Stomach (tissue), 9 donors: ENCODE data around the gene GNB1L. TPM values are rescaled to one million over a fixed set of nuclear protein-coding genes. Genes with fewer than 3 reads are reported as not detected.

Source experiments
- DNase-seq, 2 donors: peaks; one replicate each; pipeline versions ENCODE4 v3.0.0 to v3.0.0-alpha.2; 2013 to 2019
- H3K27ac ChIP-seq, 5 donors: fragments of 200-600 bp in 4 of 5; sonication (generic) in 4 of 5; one replicate each; pipeline ENCODE4 v1.5.1; 2013 to 2019; ENCODE audit warnings: mild to moderate bottlenecking in 1 of 5, moderate library complexity in 1 of 5
- H3K27me3 ChIP-seq, 3 donors: fragments of 200-600 bp; sonication (generic); one replicate each; pipeline ENCODE4 v1.5.1; 2017 to 2019; ENCODE audit warnings: mixed run types in 1 of 3
- H3K36me3 ChIP-seq, 4 donors: fragments of 200-600 bp; sonication (generic); 1 replicate in 3 of 4; 2 replicates in 1 of 4; pipeline ENCODE4 v1.5.1; 2016 to 2019
- H3K4me1 ChIP-seq, 4 donors: fragments of 200-600 bp; sonication (generic); one replicate each; pipeline ENCODE4 v1.5.1; 2016 to 2019
- H3K4me3 ChIP-seq, 4 donors: fragments of 200-600 bp; sonication (generic) in 3 of 4; one replicate each; pipeline ENCODE4 v1.5.1; 2016 to 2019; ENCODE audit warnings: mild to moderate bottlenecking in 1 of 4
- H3K9me3 ChIP-seq, 4 donors: fragments of 200-600 bp; sonication (generic); one replicate each; pipeline ENCODE4 v1.5.1; 2016 to 2019
- CTCF ChIP-seq, 7 experiments: fragments of 450-650 bp in 4 of 7; fragments of 200-600 bp in 3 of 7; sonication (generic) in 3 of 7; IDR thresholded peaks; one replicate each; pipeline ENCODE4 v1.5.1; 2016 to 2019; ENCODE audit warnings: antibody characterized with exemption in 7 of 7, control low read depth in 2 of 7, mild to moderate bottlenecking in 1 of 7
- EP300 ChIP-seq: sonication (generic); formaldehyde crosslinking; IDR thresholded peaks from one replicate; pipeline ENCODE4 v1.6.1; 2017; ENCODE audit warnings: antibody characterized with exemption
- POLR2A ChIP-seq, 4 donors: fragments of 450-650 bp; IDR thresholded peaks; one replicate each; pipeline ENCODE4 v1.6.1; 2016; ENCODE audit warnings: antibody characterized with exemption in 4 of 4, control low read depth in 2 of 4, mild to moderate bottlenecking in 1 of 4, moderate library complexity in 1 of 4
- POLR2AphosphoS5 ChIP-seq, 3 donors: sonication (generic); formaldehyde crosslinking; IDR thresholded peaks; one replicate each; pipeline ENCODE4 v1.6.1; 2016; ENCODE audit warnings: antibody characterized with exemption in 3 of 3
- WGBS, 5 donors: extraction: QIAGEN DNeasy Blood & Tissue Kit in 3 of 5; methylation state at CpG; one replicate each; pipeline versions ENCODE4 v1.1.5 to v1.1.7; 2013 to 2018; 5-methylcytosine and 5-hydroxymethylcytosine counted together
- intact Hi-C: fragments of 100-400 bp; cut with DNase I; formaldehyde crosslinking; loops from one replicate; pipeline ENCODE4 v1.15.1; 2023; ENCODE audit warnings: low total_unique reads
- polyA plus RNA-seq, 3 donors: library from polyadenylated mRNA; stranded (reverse); fragments of 200-250 nt; gene quantifications; one replicate each; pipeline ENCODE4 v1.2.3, GENCODE V29; 2013
- total RNA-seq, 5 donors: library from RNA; depleted of rRNA; stranded (reverse); fragments of >200 nt; gene quantifications; one replicate each; pipeline versions ENCODE4 v1.1.0 to v1.2.3, GENCODE V29; 2014 to 2016
- donor health status: healthy with polysubstance abuse.
- donor health status: Bipolar disorder and iron deficiency.
- donor health status: healthy.

Gene GNB1L
- total and polyA plus RNA-seq, 8 donors: 0.29 to 6.8 (median 3.1) TPM; not detected in 1

GRCh38 chr22:19761725-19762567 lies 92.7 kb downstream of the GNB1L start:
- peaks cover 38 to 95% (median 93%) of the 10 kb centered on the region in 3 donors for H3K27me3 ChIP-seq
- peaks cover 24 to 57% (median 46%) of the 10 kb centered on the region in 4 donors for H3K4me1 ChIP-seq
- TF ChIP-seq CTCF (IDR thresholded peaks at IDR 0.05) (no peak), EP300 (no peak), POLR2A (IDR thresholded peaks at IDR 0.05) (no peak), POLR2AphosphoS5 (IDR thresholded peaks at IDR 0.05) (no peak)
- H3K36me3 ChIP-seq: no peaks in the 10 kb centered on the region
- WGBS, 5 donors: 62 to 78% (median 70%) methylated on average over 21 to 33 of the region's 33 CpGs
- no peak for DNase-seq
- intact Hi-C loops: no loop called here
- H3K4me3 ChIP-seq: peak overlapping the region in 1 of 4 donors; percentile 1
- H3K27ac ChIP-seq: no peak overlapping the region
- H3K9me3 ChIP-seq: no peaks in the 10 kb centered on the region

GRCh38 chr22:19760951-19761724 lies 93.5 kb downstream of the GNB1L start:
- Histone ChIP-seq H3K4me3 (peak overlapping the region; percentile 12 to 42 (median 31)), H3K4me1 (peaks cover 24 to 57% (median 46%) of the 10 kb centered on the region in 4 donors), H3K27me3 (peaks cover 34 to 95% (median 93%) of the 10 kb centered on the region in 3 donors), H3K36me3 (no peaks in the 10 kb centered on the region), H3K9me3 (no peaks in the 10 kb centered on the region), H3K27ac (no peak overlapping the region)
- 8 to 29% (median 9%) methylated on average over 13 to 117 of the region's 117 CpGs for WGBS, 5 donors
- intact Hi-C loops: no loop called here
- TF ChIP-seq POLR2AphosphoS5 (IDR thresholded peaks at IDR 0.05) (no peak), CTCF (IDR thresholded peaks at IDR 0.05) (no peak), EP300 (no peak), POLR2A (IDR thresholded peaks at IDR 0.05) (no peak)
- no peak for DNase-seq

GRCh38 chr22:19760058-19760950 lies 94.4 kb downstream of the GNB1L start, which contains the start of gene TBX1:
TBX1 (plus strand) TSS chr22:19760778; CDS start chr22:19760844, 66 bp downstream.
- DNase-seq: no peak
- no peaks in the 10 kb centered on the region for H3K9me3 ChIP-seq
- intact Hi-C loops: no loop called here
- TF ChIP-seq CTCF (IDR thresholded peaks at IDR 0.05): no peak
- TF ChIP-seq EP300: no peak
- TF ChIP-seq POLR2AphosphoS5 (IDR thresholded peaks at IDR 0.05): no peak
- TF ChIP-seq POLR2A (IDR thresholded peaks at IDR 0.05): no peak
- WGBS, 5 donors: 4 to 7% (median 7%) methylated on average over 26 to 65 of the region's 79 CpGs
- H3K4me1 ChIP-seq: peaks cover 30 to 57% (median 46%) of the 10 kb centered on the region in 4 donors
- H3K4me3 ChIP-seq: peak within 1 kb of the TSS; percentile 12 to 42 (median 31)
- peaks cover 30 to 95% (median 94%) of the 10 kb centered on the region in 3 donors for H3K27me3 ChIP-seq
- no peaks in the 10 kb centered on the region for H3K36me3 ChIP-seq
- no peak within 1 kb of the TSS for H3K27ac ChIP-seq
